Measurements from ENCODE around the gene IGF1.

IGF1 gene

DNA sequence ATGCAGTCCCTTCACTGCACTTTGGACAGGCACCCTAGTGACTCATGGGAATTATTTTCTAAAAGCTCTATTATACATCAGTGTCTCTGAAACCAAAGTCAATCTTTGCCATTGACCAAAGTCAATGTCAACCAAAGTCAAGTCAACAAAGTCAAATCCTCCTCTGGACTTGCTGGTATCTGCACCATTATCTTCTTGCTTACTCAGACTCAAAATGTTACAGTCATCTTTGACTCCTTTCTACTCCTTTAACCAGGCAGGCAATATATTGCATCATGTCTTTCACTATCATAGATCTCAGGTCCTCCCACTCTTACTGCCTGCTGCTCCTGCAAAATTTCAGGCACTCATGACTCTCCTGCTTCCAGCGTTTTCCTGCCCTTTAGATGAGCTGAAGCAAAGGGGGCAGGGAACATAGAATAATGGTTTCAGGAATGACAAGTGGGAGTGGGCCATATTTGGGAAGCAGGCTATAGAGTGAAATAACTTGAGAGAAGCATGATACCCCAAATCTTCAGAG, 39.2 kb downstream of the IGF1 start:
- H3K36me3 ChIP-seq (ENCODE audit: insufficient read depth, low read length), result no peaks in the 10 kb centered on the region
- H3K27me3 ChIP-seq (ENCODE audit: insufficient read depth, low read length), result no peaks in the 10 kb centered on the region
- H3K79me2 ChIP-seq (ENCODE audit: control insufficient read depth, insufficient read depth, low read length, unreplicated experiment), result no peaks in the 10 kb centered on the region
- H3K4me1 ChIP-seq (ENCODE audit: control insufficient read depth, insufficient read depth, low read length, unreplicated experiment), result no peaks in the 10 kb centered on the region
- no peak overlapping the region for H2AFZ ChIP-seq (ENCODE audit: low read length, unreplicated experiment)
- no peak overlapping the region for H3K4me3 ChIP-seq (ENCODE audit: low read depth, low read length)
- H3K27ac ChIP-seq (ENCODE audit: low read depth, low read length), result no peak overlapping the region

DNA sequence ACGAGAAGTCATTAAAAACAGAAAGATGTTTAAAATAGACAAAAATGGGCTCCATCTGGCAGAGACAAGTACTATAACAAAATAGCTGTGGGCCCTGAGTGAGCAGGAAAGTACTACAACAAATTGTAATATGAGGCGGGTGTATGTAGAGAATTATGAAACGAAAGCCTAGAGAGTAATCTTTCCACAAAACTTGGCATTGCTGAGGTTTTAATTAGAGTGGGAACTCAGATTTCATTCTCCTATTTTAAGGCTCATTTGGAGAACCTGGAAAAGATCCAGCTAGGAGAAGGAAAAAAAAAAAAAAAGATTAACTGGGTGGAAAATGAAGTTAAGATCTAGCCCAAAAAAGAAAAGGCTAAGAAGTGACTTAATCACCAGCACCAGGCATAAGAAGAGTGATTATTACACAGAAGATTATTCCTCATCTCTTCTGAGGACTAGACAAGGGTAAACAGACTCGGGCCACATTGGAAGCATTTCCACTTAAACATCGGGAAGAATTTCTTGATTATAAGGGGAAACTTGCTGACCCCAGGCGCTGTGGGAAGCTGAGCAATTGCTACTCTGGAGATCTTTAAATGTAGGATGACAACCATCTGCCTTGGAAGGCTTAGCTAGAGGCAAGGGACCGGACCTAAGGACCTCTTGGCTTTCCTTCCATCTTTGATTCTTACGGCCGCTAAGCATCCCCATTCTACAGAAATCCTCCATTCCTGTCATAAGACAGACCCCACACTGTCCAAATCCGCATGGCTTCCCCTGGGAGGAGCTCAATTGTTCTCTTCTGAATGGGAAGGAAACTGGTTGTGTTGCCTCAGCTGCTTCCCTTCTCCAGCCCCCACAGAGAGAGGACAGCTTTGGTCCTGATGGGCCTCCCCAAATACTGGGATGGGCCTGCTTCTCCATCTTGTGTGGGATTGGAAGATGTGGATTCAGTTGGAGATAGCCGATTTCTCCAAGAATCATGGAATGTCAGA, 40.6 kb downstream of the IGF1 start:
- H3K27ac ChIP-seq (ENCODE audit: low read depth, low read length), result no peak overlapping the region
- no peak overlapping the region for H2AFZ ChIP-seq (ENCODE audit: low read length, unreplicated experiment)
- no peak overlapping the region for H3K4me3 ChIP-seq (ENCODE audit: low read depth, low read length)
- H3K27me3 ChIP-seq (ENCODE audit: insufficient read depth, low read length), result no peaks in the 10 kb centered on the region
- H3K36me3 ChIP-seq (ENCODE audit: insufficient read depth, low read length), result no peaks in the 10 kb centered on the region
- H3K4me1 ChIP-seq (ENCODE audit: control insufficient read depth, insufficient read depth, low read length, unreplicated experiment), result no peaks in the 10 kb centered on the region
- no peaks in the 10 kb centered on the region for H3K79me2 ChIP-seq (ENCODE audit: control insufficient read depth, insufficient read depth, low read length, unreplicated experiment)

DNA sequence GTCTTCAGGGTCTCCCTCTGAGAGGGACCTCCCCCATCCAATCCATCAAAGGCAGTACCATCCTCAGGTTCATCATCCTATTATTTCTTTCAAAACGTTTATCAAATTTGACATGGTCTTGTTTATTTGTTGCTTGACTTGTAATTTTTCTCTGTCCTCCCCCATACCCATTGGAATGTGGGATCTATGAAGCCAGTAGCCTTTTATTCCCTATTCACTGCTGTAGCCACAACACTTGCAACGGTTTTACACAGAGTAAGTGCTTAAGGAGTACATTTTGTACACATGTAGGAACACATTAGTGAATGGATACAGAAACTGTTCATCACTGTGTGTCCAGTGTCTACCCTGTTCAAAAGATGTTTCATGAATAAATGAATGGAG, 41.5 kb downstream of the IGF1 start:
- Histone ChIP-seq H3K27ac (ENCODE audit: low read depth, low read length) (no peak overlapping the region), H3K4me3 (ENCODE audit: low read depth, low read length) (no peak overlapping the region), H3K4me1 (ENCODE audit: control insufficient read depth, insufficient read depth, low read length, unreplicated experiment) (no peaks in the 10 kb centered on the region), H3K79me2 (ENCODE audit: control insufficient read depth, insufficient read depth, low read length, unreplicated experiment) (no peaks in the 10 kb centered on the region), H3K27me3 (ENCODE audit: insufficient read depth, low read length) (no peaks in the 10 kb centered on the region), H2AFZ (ENCODE audit: low read length, unreplicated experiment) (no peak overlapping the region), H3K36me3 (ENCODE audit: insufficient read depth, low read length) (no peaks in the 10 kb centered on the region)

DNA sequence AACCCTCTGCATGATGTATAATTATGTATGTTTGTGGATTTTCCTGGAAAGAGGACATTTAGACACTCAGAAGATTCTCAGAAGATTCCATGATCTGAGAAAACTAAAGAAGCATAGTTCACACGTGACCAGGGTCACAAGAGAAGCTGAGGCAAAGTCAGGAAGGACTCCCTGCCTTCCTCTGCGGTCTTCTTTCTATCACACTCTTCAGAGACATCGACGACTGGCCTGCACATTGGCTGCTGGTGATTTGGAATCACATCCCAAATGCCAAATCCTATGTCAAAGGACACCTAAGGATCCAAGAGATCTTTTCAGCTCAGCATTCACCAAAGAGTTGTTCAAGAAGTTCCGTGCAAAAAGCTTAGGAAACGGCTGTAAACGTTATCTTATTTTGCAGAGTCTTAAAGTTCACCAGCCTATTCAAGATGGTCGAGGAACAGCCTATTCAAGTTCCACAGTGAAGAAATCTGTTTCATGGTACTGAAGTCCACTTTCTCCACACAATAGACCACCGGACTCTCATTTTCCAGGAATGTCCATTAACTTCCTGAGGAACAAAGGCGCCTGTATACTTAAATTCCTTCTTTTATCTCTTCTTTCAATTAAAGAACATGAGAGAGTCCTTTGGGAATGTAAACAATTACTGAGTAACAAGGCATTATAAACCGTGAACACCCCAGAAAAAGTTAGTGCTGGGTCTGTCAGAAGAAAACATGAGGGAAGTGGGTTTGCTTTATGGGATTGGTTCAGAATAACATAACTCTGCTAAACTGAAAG, 42.1 kb downstream of the IGF1 start:
- Histone ChIP-seq H3K27me3 (ENCODE audit: insufficient read depth, low read length) (no peaks in the 10 kb centered on the region), H3K36me3 (ENCODE audit: insufficient read depth, low read length) (no peaks in the 10 kb centered on the region), H3K27ac (ENCODE audit: low read depth, low read length) (no peak overlapping the region), H3K4me1 (ENCODE audit: control insufficient read depth, insufficient read depth, low read length, unreplicated experiment) (no peaks in the 10 kb centered on the region), H2AFZ (ENCODE audit: low read length, unreplicated experiment) (no peak overlapping the region), H3K79me2 (ENCODE audit: control insufficient read depth, insufficient read depth, low read length, unreplicated experiment) (no peaks in the 10 kb centered on the region), H3K4me3 (ENCODE audit: low read depth, low read length) (no peak overlapping the region)

DNA sequence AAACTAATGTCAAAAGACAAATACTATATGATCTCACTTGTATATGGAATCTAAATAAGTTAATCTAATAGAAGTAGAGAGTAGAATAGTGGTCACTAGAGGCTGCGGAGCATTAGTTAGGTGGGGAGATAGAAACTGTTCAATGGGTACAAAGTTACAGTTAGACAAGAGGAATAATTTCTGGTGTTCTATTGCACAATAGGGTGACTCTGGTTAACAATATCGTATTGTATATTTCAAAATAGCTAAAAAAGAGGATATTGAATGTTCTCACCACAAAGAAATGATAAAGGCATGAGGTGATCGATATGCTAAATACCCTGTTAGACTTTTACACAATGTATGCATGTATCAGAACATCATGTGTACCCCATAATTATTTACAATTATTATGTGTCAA, 42.9 kb downstream of the IGF1 start:
- no peak overlapping the region for H3K4me3 ChIP-seq (ENCODE audit: low read depth, low read length)
- H2AFZ ChIP-seq (ENCODE audit: low read length, unreplicated experiment), result no peak overlapping the region
- H3K79me2 ChIP-seq (ENCODE audit: control insufficient read depth, insufficient read depth, low read length, unreplicated experiment), result no peaks in the 10 kb centered on the region
- H3K36me3 ChIP-seq (ENCODE audit: insufficient read depth, low read length), result no peaks in the 10 kb centered on the region
- no peak overlapping the region for H3K27ac ChIP-seq (ENCODE audit: low read depth, low read length)
- no peaks in the 10 kb centered on the region for H3K4me1 ChIP-seq (ENCODE audit: control insufficient read depth, insufficient read depth, low read length, unreplicated experiment)
- no peaks in the 10 kb centered on the region for H3K27me3 ChIP-seq (ENCODE audit: insufficient read depth, low read length)

DNA sequence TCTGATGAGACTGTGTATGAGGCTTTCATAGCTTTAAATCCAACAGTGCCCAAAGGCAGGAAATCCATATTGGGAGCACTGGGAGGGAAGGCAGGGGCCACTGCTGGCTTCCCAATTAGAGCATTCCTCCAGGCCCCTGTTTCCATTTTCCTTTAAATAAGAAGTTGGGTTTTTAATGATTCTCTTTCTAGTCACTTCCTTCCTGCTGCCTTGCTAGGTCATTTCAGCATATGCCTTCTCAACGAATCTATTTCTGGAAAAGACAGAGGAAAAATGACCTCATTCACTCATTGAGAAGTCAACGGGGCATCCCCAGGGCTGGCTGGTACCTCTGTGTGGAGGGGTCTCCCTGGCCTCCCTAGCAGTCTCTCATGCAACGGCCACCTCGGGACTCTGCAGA, 43.5 kb downstream of the IGF1 start:
- Histone ChIP-seq H3K27me3 (ENCODE audit: insufficient read depth, low read length) (no peaks in the 10 kb centered on the region), H3K27ac (ENCODE audit: low read depth, low read length) (no peak overlapping the region), H2AFZ (ENCODE audit: low read length, unreplicated experiment) (no peak overlapping the region), H3K36me3 (ENCODE audit: insufficient read depth, low read length) (no peaks in the 10 kb centered on the region), H3K79me2 (ENCODE audit: control insufficient read depth, insufficient read depth, low read length, unreplicated experiment) (no peaks in the 10 kb centered on the region), H3K4me3 (ENCODE audit: low read depth, low read length) (no peak overlapping the region), H3K4me1 (ENCODE audit: control insufficient read depth, insufficient read depth, low read length, unreplicated experiment) (no peaks in the 10 kb centered on the region)

DNA sequence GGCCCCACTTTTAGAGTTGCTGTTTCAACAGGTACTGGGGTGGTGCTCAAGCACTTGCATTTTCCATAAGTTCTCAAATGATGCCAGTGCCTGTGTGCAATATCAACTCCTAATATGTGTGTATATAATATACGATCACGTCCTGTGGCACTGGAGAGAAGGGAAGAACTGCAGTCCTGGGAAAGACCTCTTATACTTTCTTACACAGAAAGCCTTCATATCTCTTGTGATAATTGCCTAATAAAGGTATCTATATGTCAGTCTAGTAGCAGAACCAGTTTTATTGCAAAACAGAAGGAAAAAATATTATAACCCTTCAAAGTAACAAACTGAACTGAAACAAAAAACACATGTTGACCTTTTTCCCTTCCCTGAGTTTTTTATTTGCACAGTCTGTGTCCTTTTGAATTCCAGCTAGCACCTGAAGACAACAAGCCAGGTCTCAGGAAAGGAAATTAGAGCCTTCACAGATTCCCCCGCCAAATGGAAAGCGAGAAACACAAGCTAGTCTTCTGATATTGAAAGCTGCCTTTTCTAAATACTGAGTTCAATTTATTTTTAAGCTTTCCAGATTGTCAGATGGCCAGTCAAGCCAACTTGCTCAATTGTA, 44.4 kb downstream of the IGF1 start:
- no peaks in the 10 kb centered on the region for H3K27me3 ChIP-seq (ENCODE audit: insufficient read depth, low read length)
- no peak overlapping the region for H3K27ac ChIP-seq (ENCODE audit: low read depth, low read length)
- no peaks in the 10 kb centered on the region for H3K36me3 ChIP-seq (ENCODE audit: insufficient read depth, low read length)
- H2AFZ ChIP-seq (ENCODE audit: low read length, unreplicated experiment), result no peak overlapping the region
- H3K4me3 ChIP-seq (ENCODE audit: low read depth, low read length), result no peak overlapping the region
- no peaks in the 10 kb centered on the region for H3K79me2 ChIP-seq (ENCODE audit: control insufficient read depth, insufficient read depth, low read length, unreplicated experiment)
- no peaks in the 10 kb centered on the region for H3K4me1 ChIP-seq (ENCODE audit: control insufficient read depth, insufficient read depth, low read length, unreplicated experiment)

DNA sequence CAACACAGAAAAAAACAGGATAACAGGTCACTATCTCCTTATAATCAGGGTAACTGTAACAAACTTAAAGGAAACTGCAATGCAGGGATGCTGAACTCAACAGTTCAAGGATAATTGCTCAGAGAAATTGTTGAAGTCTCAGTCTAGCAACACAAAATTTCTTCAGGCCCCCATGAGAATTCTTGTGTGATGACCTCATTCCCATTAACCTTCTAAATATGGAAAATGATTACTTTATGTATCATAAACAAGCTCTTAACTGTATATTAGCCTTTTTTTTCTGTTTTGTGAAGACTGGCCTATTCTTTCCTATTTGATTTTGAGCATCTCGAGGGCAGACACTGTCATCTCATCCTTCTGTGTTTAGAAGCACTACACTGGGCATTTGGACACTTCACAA, 47.1 kb downstream of the IGF1 start:
- no peak overlapping the region for H3K4me3 ChIP-seq (ENCODE audit: low read depth, low read length)
- no peak overlapping the region for H3K27ac ChIP-seq (ENCODE audit: low read depth, low read length)
- H2AFZ ChIP-seq (ENCODE audit: low read length, unreplicated experiment), result no peak overlapping the region
- H3K27me3 ChIP-seq (ENCODE audit: insufficient read depth, low read length), result no peaks in the 10 kb centered on the region
- H3K4me1 ChIP-seq (ENCODE audit: control insufficient read depth, insufficient read depth, low read length, unreplicated experiment), result no peaks in the 10 kb centered on the region
- no peaks in the 10 kb centered on the region for H3K36me3 ChIP-seq (ENCODE audit: insufficient read depth, low read length)
- H3K79me2 ChIP-seq (ENCODE audit: control insufficient read depth, insufficient read depth, low read length, unreplicated experiment), result no peaks in the 10 kb centered on the region

DNA sequence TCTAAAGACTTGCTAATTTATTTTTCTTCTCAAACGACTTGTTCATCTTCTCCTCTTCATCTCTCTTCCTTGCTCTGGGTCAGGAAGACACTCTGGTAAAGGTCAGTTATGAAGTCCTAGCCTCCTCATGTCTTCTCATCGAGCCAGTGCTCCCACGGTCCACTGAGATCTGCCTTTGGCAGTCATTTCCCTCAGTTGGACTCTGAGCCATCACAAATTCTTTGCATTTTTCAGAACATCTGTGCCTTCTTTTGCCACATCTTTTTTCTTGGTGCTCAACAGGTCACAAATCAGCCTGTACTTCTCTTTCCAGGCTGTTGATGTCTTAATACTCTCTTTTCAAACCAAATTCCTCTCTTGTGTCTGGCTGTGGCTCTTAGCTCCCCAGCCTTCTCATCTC, 49.7 kb downstream of the IGF1 start:
- no peak overlapping the region for H3K4me3 ChIP-seq (ENCODE audit: low read depth, low read length)
- no peak overlapping the region for H3K27ac ChIP-seq (ENCODE audit: low read depth, low read length)
- H3K79me2 ChIP-seq (ENCODE audit: control insufficient read depth, insufficient read depth, low read length, unreplicated experiment), result no peaks in the 10 kb centered on the region
- H2AFZ ChIP-seq (ENCODE audit: low read length, unreplicated experiment), result no peak overlapping the region
- no peaks in the 10 kb centered on the region for H3K36me3 ChIP-seq (ENCODE audit: insufficient read depth, low read length)
- H3K4me1 ChIP-seq (ENCODE audit: control insufficient read depth, insufficient read depth, low read length, unreplicated experiment), result no peaks in the 10 kb centered on the region
- no peaks in the 10 kb centered on the region for H3K27me3 ChIP-seq (ENCODE audit: insufficient read depth, low read length)

DNA sequence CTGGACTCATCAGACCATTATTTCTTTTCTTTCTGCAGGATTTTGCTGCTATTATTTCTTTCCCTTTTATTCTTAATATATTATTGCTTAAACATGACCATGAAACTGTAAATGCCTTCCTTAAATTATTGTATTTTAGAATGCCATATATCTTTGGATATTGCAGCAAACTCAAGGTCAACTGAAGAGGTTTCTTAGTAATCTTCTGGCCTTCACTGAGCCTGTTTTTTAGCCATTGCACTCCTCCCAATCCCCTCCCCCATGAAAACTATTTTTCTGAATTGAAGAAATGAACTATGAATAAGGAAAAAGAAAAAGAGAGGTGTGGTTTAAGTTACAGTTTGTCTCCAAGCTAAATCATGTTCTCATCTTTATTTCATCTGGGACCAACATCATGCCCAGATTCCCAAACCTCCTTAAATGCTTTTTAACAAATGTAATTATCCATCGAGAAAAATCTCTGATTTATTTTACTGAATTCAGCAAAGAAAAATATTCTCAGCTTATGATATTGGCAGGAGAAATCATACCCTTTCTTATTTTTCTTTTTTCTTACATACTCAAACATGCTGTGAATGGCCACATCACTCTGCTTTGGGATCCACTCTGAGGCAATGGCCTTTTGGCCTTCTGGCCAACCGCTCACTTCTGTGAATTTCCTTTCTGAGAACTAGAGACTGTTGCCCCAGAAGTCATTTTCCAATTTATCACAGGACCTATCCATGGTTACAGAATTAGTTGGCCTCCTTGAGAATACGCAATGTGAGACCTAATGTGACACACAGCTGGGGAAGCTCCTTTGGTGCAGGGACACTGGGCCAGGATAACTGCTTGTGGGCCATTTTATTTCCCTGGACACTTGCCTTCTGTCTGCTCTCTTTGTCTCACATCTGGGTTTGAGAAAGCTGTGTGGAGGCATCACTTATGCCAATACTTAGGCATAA, 50.9 kb downstream of the IGF1 start:
- Histone ChIP-seq H3K79me2 (ENCODE audit: control insufficient read depth, insufficient read depth, low read length, unreplicated experiment) (no peaks in the 10 kb centered on the region), H2AFZ (ENCODE audit: low read length, unreplicated experiment) (no peak overlapping the region), H3K27me3 (ENCODE audit: insufficient read depth, low read length) (no peaks in the 10 kb centered on the region), H3K4me3 (ENCODE audit: low read depth, low read length) (no peak overlapping the region), H3K4me1 (ENCODE audit: control insufficient read depth, insufficient read depth, low read length, unreplicated experiment) (no peaks in the 10 kb centered on the region), H3K36me3 (ENCODE audit: insufficient read depth, low read length) (no peaks in the 10 kb centered on the region), H3K27ac (ENCODE audit: low read depth, low read length) (no peak overlapping the region)

All from ACC112 (cell line).